NCI-H2227 (cell line): Measurements from ENCODE around the gene HNRNPH1.

ENCODE experiments used
- DNase-seq: peaks from one replicate; lab custom pipeline; 2025; ENCODE audit not compliant: unreplicated experiment; lab: John Stamatoyannopoulos, UW

HNRNPH1 gene

DNA sequence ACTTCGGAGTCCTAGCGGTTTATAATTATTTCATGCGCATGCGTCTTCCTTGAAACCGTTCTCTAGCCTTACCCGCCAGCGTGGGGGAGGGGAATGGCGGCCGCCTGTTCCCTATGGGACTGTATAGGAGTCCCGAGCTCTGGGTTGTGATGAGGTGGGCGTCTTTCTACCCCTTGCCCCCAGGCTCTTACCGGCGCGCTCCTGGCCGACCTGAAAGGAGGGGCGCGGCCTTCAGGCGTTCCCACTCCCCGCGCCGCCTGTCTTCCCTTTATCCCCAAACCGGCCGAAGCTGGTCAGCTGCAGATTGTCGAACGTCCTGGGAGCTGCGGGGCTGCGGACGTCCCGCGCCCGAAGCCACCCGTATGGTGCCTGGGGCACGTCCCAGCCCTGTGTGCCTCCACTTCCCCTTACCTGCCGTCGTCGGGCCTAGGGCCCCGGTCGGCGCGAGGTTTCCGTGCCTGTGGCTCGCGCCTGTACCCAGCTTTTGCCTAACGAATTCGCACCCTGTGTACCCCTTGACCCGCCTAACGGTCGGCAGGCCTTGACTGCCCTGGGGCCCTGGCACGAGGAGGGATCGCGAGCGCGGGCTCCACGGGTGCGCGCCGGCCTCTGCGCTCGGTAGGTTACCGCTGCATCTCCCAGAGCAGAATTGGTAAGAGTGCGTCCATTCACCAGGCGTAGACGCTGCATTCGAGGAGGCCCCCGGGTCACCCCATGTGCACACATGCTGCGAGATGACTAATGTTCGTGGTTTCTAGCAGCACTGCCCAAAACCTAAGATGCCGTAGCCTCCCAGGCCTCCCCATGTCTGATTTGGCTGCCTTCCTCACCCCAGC lies 653 bp upstream of the HNRNPH1 start:
- no peak for DNase-seq

- no peak for DNase-seq
These were observed 1.8 kb downstream of the HNRNPH1 start for GRCh38 chr5:179621551-179622214.

GRCh38 chr5:179620703-179621350 lies 2.6 kb downstream of the HNRNPH1 start:
- no peak for DNase-seq

- no peak for DNase-seq
These were observed 3.2 kb downstream of the HNRNPH1 start for GRCh38 chr5:179620293-179620692.

- no peak for DNase-seq
These were observed 3.7 kb downstream of the HNRNPH1 start for GRCh38 chr5:179619776-179620175.

- no peak for DNase-seq
These were observed 4.4 kb downstream of the HNRNPH1 start for GRCh38 chr5:179618923-179619554.

DNA sequence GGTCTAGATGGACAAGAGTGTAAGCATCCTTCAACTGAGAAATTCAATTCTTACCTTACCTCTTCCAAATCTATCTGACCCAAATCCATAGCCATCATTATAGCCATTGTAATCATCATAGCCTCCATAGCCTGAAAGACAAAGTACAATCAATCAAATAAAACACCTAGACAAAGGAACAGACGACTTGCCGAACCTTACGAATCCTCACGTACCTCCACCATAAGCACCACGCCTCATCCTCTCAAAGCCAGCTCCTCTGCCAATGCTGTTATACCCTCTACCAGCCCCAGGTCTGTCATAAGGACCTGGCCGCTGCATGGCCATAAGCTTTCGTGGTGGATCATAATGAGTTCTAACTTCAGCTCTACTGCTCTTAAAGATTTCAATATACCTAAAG lies 5.5 kb downstream of the HNRNPH1 start:
- no peak for DNase-seq

GRCh38 chr5:179616002-179616594 lies 7.4 kb downstream of the HNRNPH1 start:
- DNase-seq: no peak

GRCh38 chr5:179615203-179615602 lies 8.3 kb downstream of the HNRNPH1 start:
- no peak for DNase-seq

- no peak for DNase-seq
These were observed 8.7 kb downstream of the HNRNPH1 start for GRCh38 chr5:179614745-179615144.

GRCh38 chr5:179613460-179614071 lies 9.9 kb downstream of the HNRNPH1 start:
- DNase-seq: no peak

GRCh38 chr5:179612577-179613459 lies 10.7 kb downstream of the HNRNPH1 start:
- DNase-seq: no peak

GRCh38 chr5:179610903-179611265 lies 12.6 kb downstream of the HNRNPH1 start:
- DNase-seq: no peak

DNA sequence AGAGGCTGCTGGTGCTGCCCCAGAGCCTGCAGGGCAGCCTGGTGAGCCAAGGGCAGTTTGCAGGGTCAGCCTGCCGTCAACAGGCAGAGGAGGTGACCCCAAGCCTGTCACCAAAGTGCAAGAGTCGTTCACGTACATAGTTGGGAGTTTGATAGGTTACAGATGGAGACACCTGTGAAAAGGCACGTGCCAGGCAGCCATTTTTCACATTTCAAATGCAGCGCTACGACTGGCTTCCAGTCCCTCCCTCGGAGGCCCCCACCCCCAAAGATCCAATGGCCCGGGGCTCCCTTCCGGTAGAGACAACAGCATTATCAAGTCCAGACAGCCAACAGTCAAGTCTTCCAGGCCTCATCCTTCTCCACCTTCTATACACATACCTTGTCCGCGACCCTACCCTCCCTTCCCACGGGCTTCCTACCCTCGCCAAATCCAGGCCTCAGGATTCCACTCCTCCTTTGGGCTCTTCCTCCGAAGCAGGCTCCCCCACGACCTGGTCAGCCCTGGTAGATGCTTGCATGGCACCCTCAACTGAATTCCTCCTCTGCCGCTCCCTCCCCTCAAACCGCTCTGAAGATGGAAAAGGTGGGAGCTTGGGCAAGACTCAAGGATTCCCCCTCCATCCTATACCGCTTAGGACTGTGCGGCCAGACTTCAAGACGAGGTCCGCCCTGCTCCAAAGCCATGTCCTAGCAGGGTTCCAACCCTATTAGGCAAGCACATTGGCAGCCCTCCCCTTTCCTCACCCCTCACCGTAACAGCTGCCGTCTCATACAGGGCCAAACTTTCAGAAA lies 13.2 kb downstream of the HNRNPH1 start:
- no peak for DNase-seq

DNA sequence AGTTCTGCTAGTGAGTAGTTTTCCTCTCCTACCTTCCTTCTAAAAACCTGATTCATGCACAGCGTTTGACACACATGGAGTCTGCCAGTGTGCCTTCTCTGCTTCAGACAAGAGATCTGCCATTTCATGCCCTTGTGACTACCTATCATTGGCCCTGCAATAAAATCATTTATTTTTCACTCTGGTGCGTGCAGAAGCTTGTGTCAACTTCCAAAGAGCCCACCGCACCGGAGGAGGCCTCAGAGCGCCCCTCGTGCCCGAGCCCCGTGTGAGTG lies 13.7 kb downstream of the HNRNPH1 start:
- DNase-seq: no peak

DNA sequence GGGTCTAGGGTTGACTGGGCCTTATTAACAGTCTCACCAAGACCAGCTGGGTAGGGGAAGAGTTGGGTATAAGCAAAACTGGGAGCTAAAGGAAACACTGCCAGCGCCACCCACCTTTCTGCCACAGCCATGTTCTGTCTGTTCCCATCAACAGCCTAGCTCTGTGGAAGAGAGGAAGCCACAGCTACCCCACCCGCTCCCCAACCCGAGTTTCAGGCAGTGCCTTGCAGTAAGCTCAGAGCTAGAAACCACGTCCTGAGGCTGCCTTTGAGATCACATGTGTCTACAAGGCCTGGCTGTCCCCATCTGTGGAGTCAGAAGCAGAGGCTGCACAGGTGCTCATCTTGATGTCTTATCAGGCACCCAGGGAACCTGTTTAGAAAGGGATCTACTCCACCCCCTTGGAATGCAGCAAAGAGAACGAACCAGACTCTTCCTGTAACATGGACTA lies 15.3 kb downstream of the HNRNPH1 start:
- no peak for DNase-seq

GRCh38 chr5:179607160-179607931 lies 16.1 kb downstream of the HNRNPH1 start:
- no peak for DNase-seq

- DNase-seq: no peak
These were observed 16.6 kb downstream of the HNRNPH1 start for GRCh38 chr5:179606910-179607159.
